SHP77 (cell line): ENCODE results near the gene AGR3.

Experiments used
- DNase-seq, 2 experiments: peaks; one replicate each; lab custom pipeline; 2025; lab: John Stamatoyannopoulos, UW

The AGR3 gene

GRCh38 chr7:16826060-16826459, 55.7 kb downstream of the AGR3 start:
- no peak for DNase-seq

- no peak for DNase-seq
Measured at GRCh38 chr7:16822029-16822428, 59.8 kb downstream of the AGR3 start.

- DNase-seq: no peak
Measured at GRCh38 chr7:16818732-16819131, 63.1 kb downstream of the AGR3 start.

GRCh38 chr7:16817536-16817935, 64.2 kb downstream of the AGR3 start:
- DNase-seq: no peak

GRCh38 chr7:16816824-16817223, 65.0 kb downstream of the AGR3 start:
- no peak for DNase-seq

GRCh38 chr7:16815001-16815400, 66.8 kb downstream of the AGR3 start:
- DNase-seq: no peak

- no peak for DNase-seq
Measured at GRCh38 chr7:16813232-16813616, 68.6 kb downstream of the AGR3 start.

- DNase-seq: no peak
Measured at GRCh38 chr7:16812542-16813231, 69.1 kb downstream of the AGR3 start.

- no peak for DNase-seq
Measured at GRCh38 chr7:16811551-16811950, 70.2 kb downstream of the AGR3 start.

GRCh38 chr7:16810573-16810972, 71.2 kb downstream of the AGR3 start:
- DNase-seq: peak in 1 of 2 experiments; percentile 7

GRCh38 chr7:16810112-16810511, 71.7 kb downstream of the AGR3 start:
- no peak for DNase-seq
